HEK293T (cell line): Measurements from ENCODE around the gene SIK3.

Experiments
- CTCF ChIA-PET: fragments of 350-600 bp; formaldehyde crosslinking; extraction: SDS; loops from one replicate; lab custom pipeline; 2021; ENCODE audit warnings: antibody characterized with exemption, inconsistent platforms; lab: Yijun Ruan, JAX
- POLR2A ChIA-PET: fragments of 350-600 bp; formaldehyde crosslinking; extraction: SDS; loops from one replicate; lab custom pipeline; 2020; ENCODE audit warnings: antibody characterized with exemption, inconsistent platforms; lab: Yijun Ruan, JAX
- DNase-seq: peaks from one replicate; pipeline ENCODE4 v3.0.0; 2012; ENCODE audit warnings: mixed read lengths; ENCODE audit errors: extremely low spot score
- ARNT ChIP-seq: fragments of 450-650 bp; IDR thresholded peaks from 2 replicates; pipeline ENCODE4 v1.6.1; 2017; ENCODE audit warnings: mild to moderate bottlenecking
- BHLHE40 ChIP-seq: fragments of 450-650 bp; IDR thresholded peaks from 2 replicates; pipeline ENCODE4 v1.6.1; 2016; ENCODE audit warnings: mild to moderate bottlenecking, moderate library complexity, borderline replicate concordance
- CTBP1 ChIP-seq: fragments of 450-650 bp; IDR thresholded peaks from 2 replicates; pipeline ENCODE4 v1.6.1; 2016; ENCODE audit warnings: borderline replicate concordance
- ELF4 ChIP-seq: fragments of 450-650 bp; IDR thresholded peaks from 2 replicates; pipeline ENCODE4 v1.6.1; 2017; ENCODE audit warnings: antibody characterized with exemption
- FOXA1 ChIP-seq: fragments of 450-650 bp; IDR thresholded peaks from 2 replicates; pipeline ENCODE4 v1.6.1; 2016; ENCODE audit warnings: mild to moderate bottlenecking
- FOXK2 ChIP-seq: fragments of 450-650 bp; IDR thresholded peaks from 2 replicates; pipeline ENCODE4 v1.6.1; 2016; ENCODE audit warnings: mild to moderate bottlenecking
- FOXM1 ChIP-seq: fragments of 450-650 bp; IDR thresholded peaks from 2 replicates; pipeline ENCODE4 v1.6.1; 2017; ENCODE audit warnings: mild to moderate bottlenecking, borderline replicate concordance
- HDGF ChIP-seq: fragments of 450-650 bp; IDR thresholded peaks from 2 replicates; pipeline ENCODE4 v1.6.1; 2017; ENCODE audit warnings: antibody characterized with exemption, borderline replicate concordance
- L3MBTL2 ChIP-seq: fragments of 450-650 bp; conservative IDR thresholded peaks from 2 replicates; pipeline ENCODE4 v1.6.1; 2016; ENCODE audit warnings: mild to moderate bottlenecking
- LEF1 ChIP-seq: fragments of 450-650 bp; IDR thresholded peaks from 2 replicates; pipeline ENCODE4 v1.6.1; 2017; ENCODE audit warnings: mild to moderate bottlenecking, borderline replicate concordance
- NFRKB ChIP-seq: fragments of 450-650 bp; IDR thresholded peaks from 2 replicates; pipeline ENCODE4 v1.6.1; 2016; ENCODE audit warnings: mild to moderate bottlenecking, moderate library complexity
- PKNOX1 ChIP-seq: fragments of 450-650 bp; IDR thresholded peaks from 2 replicates; pipeline ENCODE4 v1.6.1; 2016
- SP1 ChIP-seq: fragments of 450-650 bp; IDR thresholded peaks from 2 replicates; pipeline ENCODE4 v1.6.1; 2017
- SUZ12 ChIP-seq: fragments of 450-650 bp; IDR thresholded peaks from 2 replicates; pipeline ENCODE4 v1.6.1; 2016; ENCODE audit warnings: mild to moderate bottlenecking
- TARDBP ChIP-seq: fragments of 450-650 bp; IDR thresholded peaks from 2 replicates; pipeline ENCODE4 v1.6.1; 2016
- ZNF384 ChIP-seq: fragments of 450-650 bp; IDR thresholded peaks from 2 replicates; pipeline ENCODE4 v1.6.1; 2016

Gene SIK3

GRCh38 chr11:116931206-116931953 is 166.8 kb downstream of the SIK3 start:
- DNase-seq: no peak
- TF ChIP-seq ARNT: no peak
- no peak for TF ChIP-seq L3MBTL2
- TF ChIP-seq SUZ12: no peak
- TF ChIP-seq FOXM1: no peak
- ChIA-PET CTCF (no interaction called here), POLR2A (no interaction called here)

- CTCF ChIA-PET: interaction anchor here (0.6 kb wide), 1 partner anchor 168 kb away, joined by 3 read pairs; no protein-coding TSS in a partner anchor
- TF ChIP-seq FOXA1: no peak
- no peak for TF ChIP-seq L3MBTL2
- TF ChIP-seq ARNT: no peak
- no peak for TF ChIP-seq FOXK2
- TF ChIP-seq TARDBP: no peak
- no peak for TF ChIP-seq FOXM1
- no peak for TF ChIP-seq PKNOX1
- no peak for TF ChIP-seq NFRKB
- no peak for TF ChIP-seq ZNF384
- TF ChIP-seq BHLHE40: no peak
- TF ChIP-seq CTBP1: no peak
- no peak for TF ChIP-seq HDGF
- no peak for TF ChIP-seq SP1
- TF ChIP-seq SUZ12: no peak
- TF ChIP-seq LEF1: no peak
- POLR2A ChIA-PET: no interaction called here
- no peak for DNase-seq
Measured at GRCh38 chr11:116930586-116930985, 167.6 kb downstream of the SIK3 start.

- ChIA-PET CTCF (interaction anchor here (0.6 kb wide), 1 partner anchor 168 kb away, joined by 3 read pairs; no protein-coding TSS in a partner anchor), POLR2A (no interaction called here)
- no peak for DNase-seq
Measured at GRCh38 chr11:116930177-116930576, 168.1 kb downstream of the SIK3 start.

GRCh38 chr11:116929414-116930090 is 168.7 kb downstream of the SIK3 start:
- TF ChIP-seq ARNT: no peak
- TF ChIP-seq L3MBTL2: no peak
- no peak for TF ChIP-seq ZNF384
- no peak for TF ChIP-seq FOXK2
- TF ChIP-seq SUZ12: no peak
- TF ChIP-seq CTBP1: no peak
- no peak for TF ChIP-seq NFRKB
- TF ChIP-seq ELF4: no peak
- TF ChIP-seq LEF1: no peak

More at GRCh38 chr11:116930177-116930576, 168.1 kb downstream of the SIK3 start:
- TF ChIP-seq CTBP1 (no peak), PKNOX1 (no peak), NFRKB (no peak), SUZ12 (no peak), FOXM1 (no peak), ARNT (no peak), L3MBTL2 (no peak), SP1 (no peak), LEF1 (no peak), TARDBP (no peak), FOXK2 (no peak), HDGF (no peak), FOXA1 (no peak), ELF4 (no peak), BHLHE40 (no peak), ZNF384 (no peak)

GRCh38 chr11:116928845-116929244 is 169.4 kb downstream of the SIK3 start:
- no peak for DNase-seq
- no peak for TF ChIP-seq LEF1
- TF ChIP-seq TARDBP: no peak
- no peak for TF ChIP-seq FOXM1
- TF ChIP-seq SUZ12: no peak
- TF ChIP-seq PKNOX1: no peak
- TF ChIP-seq FOXA1: no peak
- no peak for TF ChIP-seq ELF4
- ChIA-PET POLR2A (no interaction called here), CTCF (no interaction called here)

More at GRCh38 chr11:116929414-116930090, 168.7 kb downstream of the SIK3 start:
- POLR2A ChIA-PET: no interaction called here
- CTCF ChIA-PET: interaction anchor here (0.6 kb wide), 1 partner anchor 27 kb away, joined by 3 read pairs; no protein-coding TSS in a partner anchor
- DNase-seq: no peak
